Pulmonary artery endothelial cell (primary cell): Measurements from ENCODE around the gene TNC. TPM values are rescaled to one million over a fixed set of nuclear protein-coding genes. Genes with fewer than 3 reads are reported as not detected.

ENCODE experiments used
- DNase-seq: peaks from one replicate; pipeline ENCODE4 v3.0.0-alpha.2; 2011; ENCODE audit warnings: low read depth, low spot score
- total RNA-seq: library from RNA; depleted of rRNA; stranded (reverse); fragments of >200 nt; gene quantifications from 2 replicates; pipeline ENCODE4 v1.2.3, GENCODE V29; 2014

TNC gene
- total RNA-seq, 1 donor from 2014 or later = 0.07 TPM

- no peak for DNase-seq
These were observed 13.0 kb downstream of the TNC start for GRCh38 chr9:115104908-115105307.

DNA sequence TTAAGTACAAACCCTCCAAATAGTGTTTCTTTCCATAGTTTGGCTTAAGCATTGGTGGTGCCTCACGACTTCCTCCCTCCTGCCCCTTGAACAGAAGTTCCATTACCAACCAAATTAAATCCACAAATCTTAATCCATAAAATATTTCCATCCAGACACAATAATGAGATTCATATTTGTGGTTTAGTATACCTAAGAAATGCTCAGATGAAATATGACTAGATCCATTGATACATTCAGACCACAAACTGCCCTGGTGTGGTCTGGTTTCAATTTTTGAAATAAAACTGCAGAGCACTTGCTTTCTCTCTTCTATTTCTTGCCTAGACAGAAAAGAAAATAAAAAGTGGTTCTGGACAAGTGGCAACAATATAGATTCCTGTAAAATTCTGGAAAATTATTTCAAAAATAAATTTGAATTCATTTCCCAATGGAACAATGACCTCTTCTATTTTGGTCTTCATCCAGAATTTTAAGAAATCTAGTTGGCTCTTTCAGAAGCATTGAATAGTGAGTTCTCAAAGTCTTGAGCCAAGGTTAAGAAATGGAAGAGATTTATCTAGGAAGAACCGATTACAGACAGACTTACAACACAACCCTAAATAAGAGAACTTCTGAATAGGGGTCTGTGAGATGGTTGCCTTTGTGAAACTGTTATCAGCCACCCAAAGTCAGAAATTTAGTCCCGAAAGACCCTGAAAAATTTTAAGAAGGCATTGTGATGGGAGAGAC, 14.0 kb downstream of the TNC start:
- no peak for DNase-seq

DNA sequence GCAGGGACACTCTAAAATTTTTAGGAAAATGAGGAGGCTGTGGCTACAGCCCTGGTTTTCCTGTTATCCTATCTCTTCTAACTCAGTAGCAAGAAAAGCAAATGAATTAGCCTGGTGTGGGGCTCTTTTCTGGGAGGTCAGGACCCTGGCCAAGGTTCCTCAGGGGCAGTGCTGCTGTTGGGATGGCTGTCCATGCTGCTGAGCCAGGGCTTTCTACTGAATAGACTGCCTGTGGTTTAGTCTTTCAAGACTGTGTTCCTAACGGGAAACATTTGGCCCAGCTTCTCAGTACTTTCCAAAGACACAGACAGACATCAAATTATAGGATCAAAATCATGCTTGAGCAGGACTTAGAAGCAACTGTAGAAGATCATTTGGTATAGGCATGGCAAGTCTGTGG, 18.1 kb downstream of the TNC start:
- no peak for DNase-seq

DNA sequence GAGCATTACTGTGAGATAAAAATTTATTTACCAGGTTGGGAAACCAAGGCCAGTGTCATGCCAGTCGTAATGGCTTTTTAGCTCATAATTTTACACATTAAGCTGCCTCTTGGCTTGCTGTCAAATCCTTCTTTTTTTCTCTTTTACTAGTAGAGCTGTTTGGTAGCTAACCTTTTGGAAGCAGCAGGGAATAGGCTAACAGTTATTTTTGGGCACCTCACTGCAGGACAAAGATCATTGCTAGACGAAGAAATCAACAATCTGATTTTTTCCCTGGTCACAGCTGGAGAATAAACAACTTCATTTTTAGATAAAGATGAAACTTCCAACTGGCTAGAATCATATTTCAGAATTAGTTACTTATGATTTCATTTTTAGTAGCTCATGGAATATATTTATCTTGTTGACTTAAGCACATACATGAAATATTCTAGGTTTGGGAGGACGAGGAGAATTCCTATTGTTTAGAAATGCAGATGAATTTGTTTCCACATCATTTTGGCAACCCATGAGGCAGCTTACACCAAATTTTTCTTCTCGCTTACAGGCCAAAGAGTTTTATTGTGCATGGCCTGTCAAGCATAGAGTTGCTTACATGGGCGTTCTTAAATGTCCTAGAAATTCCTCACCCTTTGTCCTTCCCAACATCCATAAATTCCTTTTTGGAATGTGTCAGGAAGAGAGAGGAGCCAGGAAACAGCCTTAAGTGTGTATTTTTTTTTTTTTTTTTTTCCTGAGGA, 19.6 kb downstream of the TNC start:
- no peak for DNase-seq

GRCh38 chr9:115093520-115093919, 24.4 kb downstream of the TNC start:
- DNase-seq = no peak

DNA sequence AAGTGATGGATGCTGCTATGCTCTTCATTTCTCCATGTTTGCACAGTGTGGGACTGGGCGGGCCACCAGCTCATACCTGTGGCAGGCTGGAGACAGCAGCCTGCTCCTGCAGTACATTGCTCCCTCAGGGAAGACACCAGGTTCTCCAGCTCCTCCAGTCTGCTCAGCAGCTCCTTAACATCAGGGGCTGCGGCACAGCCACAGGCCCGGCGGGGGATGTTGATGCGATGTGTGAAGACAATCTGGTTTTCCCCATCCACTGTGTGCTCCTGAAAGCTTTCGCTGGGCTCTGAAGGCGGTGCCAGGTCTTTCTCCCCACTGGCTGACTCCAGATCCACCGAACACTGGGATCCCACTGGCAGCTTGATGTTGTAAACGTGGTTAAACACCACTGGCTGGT, 27.5 kb downstream of the TNC start:
- DNase-seq = no peak

DNA sequence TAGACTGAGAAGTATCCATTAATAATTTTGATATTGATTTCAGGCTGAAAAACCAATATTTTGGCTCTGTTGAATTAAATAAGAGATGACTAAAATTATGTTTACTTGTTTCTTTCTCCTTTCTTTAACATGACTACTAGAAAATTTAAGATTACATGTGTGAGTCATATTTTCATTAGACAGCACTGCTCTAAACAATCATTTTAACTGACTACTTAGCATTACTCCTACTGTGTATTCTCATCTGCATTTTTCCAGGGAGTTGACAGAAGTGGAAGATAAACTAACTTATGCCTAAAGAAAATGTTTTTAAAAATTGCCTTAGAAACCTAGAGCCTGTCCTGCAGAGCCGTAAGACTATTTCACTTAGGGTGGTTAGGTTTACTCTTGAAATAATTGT, 29.1 kb downstream of the TNC start:
- DNase-seq = no peak

GRCh38 chr9:115086886-115087285, 31.1 kb downstream of the TNC start:
- no peak for DNase-seq

DNA sequence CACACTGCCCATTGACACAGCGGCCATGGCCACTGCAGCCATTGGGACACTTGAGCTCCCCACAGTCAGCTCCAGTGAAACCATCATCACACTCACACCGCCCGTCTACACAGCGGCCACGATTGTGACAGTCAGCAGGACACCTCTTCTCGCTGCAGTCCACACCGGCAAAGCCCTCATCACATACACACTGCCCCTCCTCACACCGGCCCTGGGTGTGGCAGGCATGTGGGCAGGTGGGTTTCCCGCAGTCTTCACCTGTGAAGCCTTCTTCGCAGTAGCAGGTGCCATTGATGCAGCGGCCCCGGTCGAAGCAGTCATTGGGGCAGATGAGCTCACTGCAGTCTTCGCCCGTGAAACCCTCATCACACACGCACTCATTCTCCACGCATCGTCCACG, 31.5 kb downstream of the TNC start:
- DNase-seq = no peak

GRCh38 chr9:115085773-115086377, 32.1 kb downstream of the TNC start:
- DNase-seq = no peak

- no peak for DNase-seq
These were observed 33.2 kb downstream of the TNC start for GRCh38 chr9:115084709-115085108.

DNA sequence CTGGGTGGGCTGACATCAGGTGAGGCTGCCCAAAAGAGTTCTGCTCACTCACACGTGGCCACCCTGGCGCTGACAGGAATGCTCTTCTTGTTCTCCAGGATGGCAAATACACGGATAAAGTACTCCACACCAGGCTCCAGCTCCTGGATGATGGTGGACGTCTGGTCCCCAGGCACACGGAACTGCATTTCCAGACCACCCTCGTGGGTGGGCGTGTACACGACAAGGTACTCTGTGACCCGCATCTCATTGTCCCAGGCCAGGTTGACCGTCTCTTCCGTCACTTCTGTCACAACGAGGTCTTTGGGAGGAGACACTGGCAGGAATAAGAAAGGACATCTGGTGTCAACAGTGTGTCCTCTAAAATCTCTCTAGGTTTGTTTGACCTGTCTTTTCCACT, 33.8 kb downstream of the TNC start:
- no peak for DNase-seq

GRCh38 chr9:115080242-115080641, 37.7 kb downstream of the TNC start:
- DNase-seq = no peak

- DNase-seq = no peak
These were observed 38.8 kb downstream of the TNC start for GRCh38 chr9:115079156-115079555.

- no peak for DNase-seq
These were observed 44.5 kb downstream of the TNC start for GRCh38 chr9:115073456-115073855.

DNA sequence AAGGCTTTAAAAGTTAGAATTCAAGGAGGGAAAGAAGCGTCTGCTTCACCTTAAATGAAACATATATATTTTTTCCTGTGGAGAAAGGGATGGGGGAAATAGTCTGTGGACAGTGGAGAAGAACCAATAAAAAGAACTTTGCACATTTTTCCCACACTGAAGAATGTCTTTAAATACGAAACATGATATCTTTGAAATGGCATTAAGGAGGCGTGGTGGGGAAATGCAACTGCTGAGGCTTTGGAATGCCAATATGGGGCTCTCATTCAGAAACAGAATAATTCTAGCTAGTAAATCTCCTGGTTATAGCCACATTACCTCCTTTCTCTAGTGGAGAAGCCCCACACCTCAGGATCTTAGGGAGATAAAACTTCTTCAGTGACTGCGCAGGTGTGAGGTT, 46.8 kb downstream of the TNC start:
- DNase-seq = no peak

DNA sequence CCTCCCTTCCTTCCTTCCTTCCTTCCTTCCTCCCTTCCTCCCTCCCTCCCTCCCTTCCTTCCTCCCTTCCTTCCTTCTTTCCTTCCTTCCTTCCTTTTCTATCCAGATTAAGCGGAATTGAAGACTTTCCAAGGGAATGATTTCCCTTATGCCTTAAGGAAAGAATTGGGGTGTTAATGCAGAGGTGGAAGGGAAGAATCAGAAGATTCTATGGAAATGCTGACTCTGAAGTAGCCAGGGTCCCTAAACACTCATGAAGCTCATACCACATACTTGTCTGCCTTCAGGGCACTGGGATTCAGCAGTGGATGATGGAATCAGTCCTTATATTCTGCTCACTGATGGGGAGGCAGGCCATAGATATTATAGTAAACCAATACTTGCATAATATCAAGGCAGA, 48.2 kb downstream of the TNC start:
- DNase-seq = no peak

GRCh38 chr9:115069302-115069701, 48.7 kb downstream of the TNC start:
- no peak for DNase-seq

GRCh38 chr9:115068031-115068430, 49.9 kb downstream of the TNC start:
- no peak for DNase-seq

GRCh38 chr9:115063058-115063845, 54.7 kb downstream of the TNC start:
- DNase-seq = no peak

GRCh38 chr9:115058684-115059315, 59.2 kb downstream of the TNC start:
- DNase-seq = no peak
